ENCODE results near the gene CDH4. TPM values are rescaled to one million over a fixed set of nuclear protein-coding genes. Genes with fewer than 3 reads are reported as not detected.

CDH4 gene
- total and polyA plus RNA-seq, 2 of the 4 experiments (the other 2 are of a cell fraction): 1.6 to 3.5 TPM

GRCh38 chr20:61203320-61203719, 48.7 kb upstream of the CDH4 start:
- ATAC-seq (ENCODE audit: low read depth) (no peak), DNase-seq (no peak)
- Histone ChIP-seq H2BK15ac (ENCODE audit: low read depth, low read length) (no peak overlapping the region), H4K8ac (ENCODE audit: low read depth in 2 of 2, low read length in 2 of 2) (no peak overlapping the region), H3K18ac (ENCODE audit: low read depth, low read length) (no peak overlapping the region), H2BK120ac (ENCODE audit: low read depth, low read length) (no peak overlapping the region), H3K27me3 (ENCODE audit: control insufficient read depth, insufficient read depth, low read length) (peaks cover 29% of the 10 kb centered on the region), H3K36me3 (ENCODE audit: control insufficient read depth, insufficient read depth, low read length) (no peaks in the 10 kb centered on the region), H2AK9ac (replicated peaks; ENCODE audit: low read depth, low read length, poor library complexity) (no peak overlapping the region), H3K4me1 (ENCODE audit: control insufficient read depth, insufficient read depth, low read length) (no peaks in the 10 kb centered on the region), H4K91ac (ENCODE audit: insufficient read depth, low read depth, low read length) (no peak overlapping the region), H3K23ac (ENCODE audit: low read depth, low read length) (no peak overlapping the region), H3K9ac (ENCODE audit: low read depth, low read length) (no peak overlapping the region), H3K4me2 (ENCODE audit: low read depth, low read length) (no peak overlapping the region), H2BK20ac (ENCODE audit: low read depth, low read length) (no peak overlapping the region), H3K4me3 (ENCODE audit: insufficient read depth, low read depth, low read length) (no peak overlapping the region), H4K20me1 (ENCODE audit: insufficient read depth, low read length) (no peaks in the 10 kb centered on the region), H3K14ac (replicated peaks; ENCODE audit: low read depth, low read length) (no peak overlapping the region), H2BK5ac (ENCODE audit: low read depth, low read length, poor library complexity, severe bottlenecking) (no peak overlapping the region), H3K9me3 (ENCODE audit: control insufficient read depth, insufficient read depth, low read length) (peaks cover 3% of the 10 kb centered on the region; the same call in 1 of the 2 replicates), H3K4ac (ENCODE audit: low read depth, low read length) (no peak overlapping the region), H2AFZ (replicated peaks; ENCODE audit: low read length, poor library complexity) (no peak overlapping the region), H2AK5ac (ENCODE audit: low read depth, low read length) (no peak overlapping the region), H3K56ac (ENCODE audit: extremely low read depth, insufficient read depth, low read length) (no peak overlapping the region), H4K5ac (ENCODE audit: low read depth, low read length) (no peak overlapping the region), H3K79me1 (ENCODE audit: low read depth in 1 of 2, low read length in 2 of 2) (no peaks in the 10 kb centered on the region), H3K27ac (ENCODE audit: insufficient read depth, low read length) (no peak overlapping the region), H3K9me1 (ENCODE audit: insufficient read depth, low read length) (no peaks in the 10 kb centered on the region; the same call in 1 of the 2 replicates)
- WGBS, 2 experiments (ENCODE audit: extremely low coverage in 2 of 2, insufficient read length in 1 of 2): 60% methylated on average over 1 of the region's 5 CpGs; no CpG with 5 or more reads in 1 of the 2 experiments
- in situ Hi-C loops (cut with MboI; ENCODE audit: low sequenced_read_pairs) (no loop called here), intact Hi-C loops (cut with micrococcal nuclease) (no loop called here), dilution Hi-C loops (cut with HindIII; ENCODE audit: low sequenced_read_pairs, unreplicated experiment) (no loop called here)
- BruUV-seq (replicated peaks): no TSS peak
- ChIA-PET POLR2A (ENCODE audit: unreplicated experiment) (no interaction called here), CTCF (no interaction called here)
- TF ChIP-seq CEBPB (IDR thresholded peaks at IDR 0.05; ENCODE audit: low read depth, low read length) (no peak), CHD1 (IDR thresholded peaks at IDR 0.05; ENCODE audit: low read depth, low read length) (no peak), BHLHE40 (IDR thresholded peaks at IDR 0.05; ENCODE audit: low read depth, low read length) (no peak), USF2 (IDR thresholded peaks at IDR 0.05; ENCODE audit: low read depth, low read length) (no peak), MAFK (IDR thresholded peaks at IDR 0.05; ENCODE audit: low read depth, low read length) (no peak), RCOR1 (IDR thresholded peaks at IDR 0.05; ENCODE audit: insufficient replicate concordance, low read length) (no peak), MXI1 (IDR thresholded peaks at IDR 0.05; ENCODE audit: borderline replicate concordance, low read depth, low read length) (no peak), RFX5 (IDR thresholded peaks at IDR 0.05; ENCODE audit: low read depth, low read length) (no peak), NFE2L2 (IDR thresholded peaks at IDR 0.05; ENCODE audit: low read depth, low read length) (no peak), RAD21 (IDR thresholded peaks at IDR 0.05; ENCODE audit: low read length) (no peak), POLR2A (IDR thresholded peaks at IDR 0.05; ENCODE audit: low read depth, low read length) (no peak), SMC3 (IDR thresholded peaks at IDR 0.05; ENCODE audit: low read depth, low read length) (no peak), MAZ (IDR thresholded peaks at IDR 0.05; ENCODE audit: borderline replicate concordance, low read depth, low read length) (no peak), FOS (IDR thresholded peaks at IDR 0.05; ENCODE audit: low read depth, low read length) (no peak), ELK1 (IDR thresholded peaks at IDR 0.05; ENCODE audit: borderline replicate concordance, low read depth, low read length) (no peak)
- TF ChIP-seq, protein P1, sequence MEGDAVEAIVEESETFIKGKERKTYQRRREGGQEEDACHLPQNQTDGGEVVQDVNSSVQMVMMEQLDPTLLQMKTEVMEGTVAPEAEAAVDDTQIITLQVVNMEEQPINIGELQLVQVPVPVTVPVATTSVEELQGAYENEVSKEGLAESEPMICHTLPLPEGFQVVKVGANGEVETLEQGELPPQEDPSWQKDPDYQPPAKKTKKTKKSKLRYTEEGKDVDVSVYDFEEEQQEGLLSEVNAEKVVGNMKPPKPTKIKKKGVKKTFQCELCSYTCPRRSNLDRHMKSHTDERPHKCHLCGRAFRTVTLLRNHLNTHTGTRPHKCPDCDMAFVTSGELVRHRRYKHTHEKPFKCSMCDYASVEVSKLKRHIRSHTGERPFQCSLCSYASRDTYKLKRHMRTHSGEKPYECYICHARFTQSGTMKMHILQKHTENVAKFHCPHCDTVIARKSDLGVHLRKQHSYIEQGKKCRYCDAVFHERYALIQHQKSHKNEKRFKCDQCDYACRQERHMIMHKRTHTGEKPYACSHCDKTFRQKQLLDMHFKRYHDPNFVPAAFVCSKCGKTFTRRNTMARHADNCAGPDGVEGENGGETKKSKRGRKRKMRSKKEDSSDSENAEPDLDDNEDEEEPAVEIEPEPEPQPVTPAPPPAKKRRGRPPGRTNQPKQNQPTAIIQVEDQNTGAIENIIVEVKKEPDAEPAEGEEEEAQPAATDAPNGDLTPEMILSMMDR (conservative IDR thresholded peaks at IDR 0.05; ENCODE audit: low read depth, low read length): no peak

Data from IMR-90 (cell line).